Stimulated activated CD8-positive, alpha-beta memory T cell treated with anti-CD3 and anti-CD28 coated beads, Interleukin-2, amount 100 ng/mL, for 48 hours (primary cell): Measurements from ENCODE around the gene MBNL1.
"Not testable (repeated sequence)": the region's sequence is repeated elsewhere in the genome, so short reads cannot be mapped to it uniquely, and the experiment has no call there.

Experiments used
- DNase-seq, 2 donors: peaks; one replicate each; pipeline ENCODE4 v3.0.0-alpha.2; 2020; ENCODE audit warnings: low read depth in 2 of 2

Gene MBNL1

GRCh38 chr3:152376351-152377183 lies 107.8 kb downstream of the MBNL1 start:
- DNase-seq = no peak

- no peak for DNase-seq
Observed at GRCh38 chr3:152377184-152377570, 108.4 kb downstream of the MBNL1 start.

GRCh38 chr3:152379415-152380042 lies 110.8 kb downstream of the MBNL1 start:
- no peak for DNase-seq

- DNase-seq = no peak
Observed at GRCh38 chr3:152380043-152380442, 111.3 kb downstream of the MBNL1 start.

- DNase-seq = no peak
Observed at GRCh38 chr3:152381881-152382295, 113.2 kb downstream of the MBNL1 start.

GRCh38 chr3:152382312-152383135 lies 113.8 kb downstream of the MBNL1 start:
- no peak for DNase-seq

- no peak for DNase-seq
Observed at GRCh38 chr3:152383136-152383606, 114.4 kb downstream of the MBNL1 start.

- DNase-seq = no peak
Observed at GRCh38 chr3:152384412-152384811, 115.7 kb downstream of the MBNL1 start.

- DNase-seq = no peak
Observed at GRCh38 chr3:152385761-152386160, 117.0 kb downstream of the MBNL1 start.

GRCh38 chr3:152386208-152386607 lies 117.5 kb downstream of the MBNL1 start:
- no peak for DNase-seq

GRCh38 chr3:152388631-152389030 lies 119.9 kb downstream of the MBNL1 start:
- no peak for DNase-seq

- DNase-seq = no peak
Observed at GRCh38 chr3:152389316-152389934, 120.7 kb downstream of the MBNL1 start.

GRCh38 chr3:152390647-152391046 lies 121.9 kb downstream of the MBNL1 start:
- DNase-seq = no peak

GRCh38 chr3:152391671-152392070 lies 122.9 kb downstream of the MBNL1 start:
- no peak for DNase-seq

- DNase-seq = no peak
Observed at GRCh38 chr3:152392272-152392880, 123.6 kb downstream of the MBNL1 start.

- DNase-seq = no peak
Observed at GRCh38 chr3:152394246-152394645, 125.5 kb downstream of the MBNL1 start.

- no peak for DNase-seq
Observed at GRCh38 chr3:152395764-152396163, 127.0 kb downstream of the MBNL1 start.

GRCh38 chr3:152396867-152397266 lies 128.1 kb downstream of the MBNL1 start:
- DNase-seq = no peak

- DNase-seq = not testable (repeated sequence)
Observed at GRCh38 chr3:152397348-152397747, 128.6 kb downstream of the MBNL1 start.

GRCh38 chr3:152398495-152398894 lies 129.8 kb downstream of the MBNL1 start:
- no peak for DNase-seq

GRCh38 chr3:152399374-152399773 lies 130.6 kb downstream of the MBNL1 start:
- no peak for DNase-seq
